NCI-H1105 (cell line): ENCODE results near the gene CLEC4C.

Source experiments
- DNase-seq: peaks from one replicate; lab custom pipeline; 2025; lab: John Stamatoyannopoulos, UW

The CLEC4C gene

DNA sequence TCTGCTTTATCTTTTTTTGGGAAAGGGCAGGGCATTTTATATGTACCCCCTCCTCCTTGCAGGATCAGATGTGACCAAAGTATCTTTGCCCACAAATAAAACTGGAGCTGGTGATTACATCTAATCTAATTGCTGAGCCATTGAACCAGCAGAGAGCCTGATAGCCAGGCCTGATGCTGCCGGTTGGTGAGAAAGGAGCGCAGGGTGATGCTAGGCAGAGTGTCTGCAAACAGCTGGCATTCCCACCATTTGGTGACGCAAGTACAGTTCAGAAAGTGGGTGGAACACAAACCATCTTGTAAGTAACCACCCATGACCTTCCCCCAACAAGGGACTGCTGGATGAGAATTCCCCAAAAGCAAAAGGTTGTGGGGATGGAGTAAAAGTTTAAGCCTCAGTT lies 23.2 kb downstream of the CLEC4C start:
- DNase-seq, result no peak

DNA sequence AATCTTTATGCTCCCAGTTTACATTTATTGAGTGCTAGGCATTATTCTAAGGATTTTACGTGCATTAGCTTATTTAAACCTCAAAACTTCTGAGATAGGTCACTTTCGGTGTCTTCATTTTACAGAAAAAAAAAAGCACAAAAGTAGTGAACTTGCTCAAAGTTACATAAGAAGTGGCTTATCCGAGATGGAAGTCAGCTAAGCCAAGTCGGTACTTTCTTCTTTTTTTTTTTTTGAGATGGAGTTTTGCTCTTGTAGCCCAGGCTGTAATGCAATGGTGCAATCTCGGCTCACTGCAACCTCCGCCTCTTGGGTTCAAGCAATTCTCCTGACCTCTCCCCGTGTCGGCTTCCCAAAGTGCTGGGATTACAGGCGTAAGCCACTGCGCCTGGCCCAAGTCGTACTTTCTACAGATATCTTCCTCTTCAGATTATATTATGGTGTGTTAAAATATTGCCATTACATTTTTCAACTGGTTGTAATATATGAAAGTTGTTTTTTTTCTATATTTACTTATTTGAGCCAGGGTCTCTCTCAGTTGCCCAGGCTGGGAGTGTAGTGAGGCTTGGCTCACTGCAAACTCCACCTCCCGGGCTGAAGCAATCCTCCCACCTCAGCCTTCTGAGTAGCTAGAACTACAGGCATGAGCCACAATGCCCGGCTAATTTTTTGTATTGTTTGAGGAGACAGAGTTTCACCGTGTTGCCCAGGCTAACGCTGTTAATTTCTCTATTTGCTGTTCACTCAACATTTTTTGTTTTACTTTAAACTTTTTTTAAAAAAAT lies 27.0 kb downstream of the CLEC4C start:
- no peak for DNase-seq

DNA sequence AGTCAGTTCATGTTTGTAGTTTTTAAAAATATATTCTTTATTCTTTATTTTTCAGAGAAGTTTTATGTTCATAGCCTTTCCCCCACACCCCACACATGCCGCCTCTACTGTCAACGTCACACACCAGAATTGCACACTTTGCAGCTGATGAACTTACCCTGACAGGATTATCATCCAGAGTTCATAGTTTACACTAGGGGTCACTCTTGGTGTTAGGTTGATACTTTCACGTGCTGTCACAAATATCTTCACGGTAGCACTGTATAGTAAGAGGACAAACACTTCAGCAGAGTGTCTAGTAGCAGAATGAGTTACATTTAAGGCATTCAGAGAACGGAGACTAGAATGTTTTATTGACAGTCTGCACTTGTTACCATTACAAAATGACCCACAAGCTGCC lies 30.8 kb downstream of the CLEC4C start:
- no peak for DNase-seq

DNA sequence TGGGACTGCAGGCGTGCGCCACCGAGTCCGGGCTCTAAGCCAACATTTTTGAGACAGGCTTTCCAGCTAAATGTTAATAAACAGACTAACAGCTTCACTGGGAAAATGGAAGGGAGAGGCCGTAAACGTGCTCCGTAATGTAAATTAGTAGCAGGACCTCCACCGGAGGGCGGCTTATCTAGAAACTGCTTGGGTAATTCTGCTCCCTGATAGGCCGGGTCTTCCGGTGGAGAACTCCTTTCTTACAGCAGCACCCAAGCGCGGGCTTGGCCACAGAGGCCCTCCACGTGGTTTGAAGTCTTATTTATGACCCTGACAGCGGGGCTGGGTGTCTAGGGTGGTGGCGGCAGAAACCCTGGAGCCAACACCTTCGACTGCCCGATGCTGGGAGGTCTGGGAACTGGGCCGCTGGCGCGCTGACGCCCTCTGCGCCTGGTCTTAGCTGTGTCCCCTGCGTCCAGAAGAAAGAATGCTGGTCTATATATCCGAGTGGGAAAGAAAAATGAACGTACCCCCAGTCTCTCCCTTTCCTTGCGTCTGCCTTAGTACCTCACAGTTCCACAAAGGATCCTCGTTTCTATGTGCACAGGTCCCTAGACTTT lies 34.2 kb downstream of the CLEC4C start:
- no peak for DNase-seq

DNA sequence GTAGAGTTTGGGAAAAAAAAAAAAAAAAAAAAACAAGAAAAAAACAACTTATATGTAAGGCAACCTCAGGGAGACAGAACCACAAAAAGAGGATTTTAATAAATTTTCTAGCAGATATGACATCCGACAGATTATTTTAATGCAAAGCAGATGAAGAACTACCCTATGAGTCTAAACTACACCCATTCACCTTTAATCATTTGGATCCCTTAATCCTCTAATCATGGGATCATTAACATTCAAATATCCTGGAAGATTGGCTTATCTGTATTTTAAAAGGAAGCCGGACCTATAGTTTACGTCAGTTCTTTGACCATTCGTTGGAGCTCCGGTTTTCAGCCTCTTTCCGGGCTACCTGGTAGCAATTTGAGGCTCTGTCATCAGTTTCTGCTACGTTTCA lies 36.0 kb downstream of the CLEC4C start, which contains the start of gene DPPA3:
DPPA3 (plus strand) TSS at position 301 of the 400 bp plus-strand sequence. CDS start 138 bp downstream, outside the sequence.
- no peak for DNase-seq

DNA sequence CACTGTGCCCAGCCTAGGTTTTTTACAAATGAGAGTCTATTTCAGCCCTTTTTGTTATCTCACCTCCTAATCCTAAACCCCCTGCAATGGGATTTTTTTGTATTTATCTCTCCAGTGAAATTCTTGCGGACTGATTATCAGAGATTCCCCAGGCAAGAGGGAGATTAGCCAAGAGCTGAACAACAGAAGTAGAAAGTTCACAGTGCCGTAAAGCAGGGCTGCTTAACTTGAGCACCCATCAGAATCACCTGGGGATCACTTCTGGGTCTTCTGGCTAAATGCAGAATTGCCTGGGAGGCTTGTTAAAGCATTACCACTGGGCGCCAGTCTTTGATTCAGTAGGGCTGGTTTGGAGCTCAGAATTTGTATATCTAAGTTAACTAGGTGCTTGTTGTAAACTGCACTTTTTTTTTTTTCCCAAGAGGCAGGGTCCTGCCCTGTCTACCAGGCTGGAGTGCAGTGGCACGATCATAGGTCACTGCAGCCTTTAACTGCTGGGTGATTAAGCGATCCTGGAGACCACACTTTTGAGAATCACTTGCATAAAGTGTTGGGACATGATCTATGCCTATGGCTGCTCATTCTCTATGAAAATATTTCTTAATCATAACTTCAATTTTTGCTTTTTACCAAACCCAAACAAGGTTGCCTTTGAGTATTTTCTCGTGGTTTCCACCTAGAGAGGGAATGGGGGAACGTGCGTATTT lies 37.1 kb downstream of the CLEC4C start:
- DNase-seq, result no peak

DNA sequence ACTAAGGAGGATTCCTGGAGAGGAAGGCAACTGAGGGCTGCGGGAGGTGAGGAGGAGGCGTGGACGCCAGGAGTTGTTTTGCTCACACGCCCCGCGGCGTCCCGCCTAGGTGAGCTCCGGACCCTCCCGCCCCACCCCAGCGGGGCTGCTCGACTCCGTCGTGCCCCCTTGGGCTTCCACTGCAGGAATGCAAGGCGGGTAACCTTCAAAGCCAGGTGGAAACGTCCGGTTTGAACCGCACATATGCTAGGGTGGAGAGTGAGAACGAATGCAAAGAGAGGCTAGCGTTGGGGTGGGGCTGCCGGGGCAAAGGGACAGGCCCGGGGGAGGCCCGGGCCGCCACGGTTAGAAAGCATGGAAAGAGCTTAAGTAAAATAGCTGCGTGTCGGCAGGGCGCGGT lies 41.3 kb downstream of the CLEC4C start:
- no peak for DNase-seq

DNA sequence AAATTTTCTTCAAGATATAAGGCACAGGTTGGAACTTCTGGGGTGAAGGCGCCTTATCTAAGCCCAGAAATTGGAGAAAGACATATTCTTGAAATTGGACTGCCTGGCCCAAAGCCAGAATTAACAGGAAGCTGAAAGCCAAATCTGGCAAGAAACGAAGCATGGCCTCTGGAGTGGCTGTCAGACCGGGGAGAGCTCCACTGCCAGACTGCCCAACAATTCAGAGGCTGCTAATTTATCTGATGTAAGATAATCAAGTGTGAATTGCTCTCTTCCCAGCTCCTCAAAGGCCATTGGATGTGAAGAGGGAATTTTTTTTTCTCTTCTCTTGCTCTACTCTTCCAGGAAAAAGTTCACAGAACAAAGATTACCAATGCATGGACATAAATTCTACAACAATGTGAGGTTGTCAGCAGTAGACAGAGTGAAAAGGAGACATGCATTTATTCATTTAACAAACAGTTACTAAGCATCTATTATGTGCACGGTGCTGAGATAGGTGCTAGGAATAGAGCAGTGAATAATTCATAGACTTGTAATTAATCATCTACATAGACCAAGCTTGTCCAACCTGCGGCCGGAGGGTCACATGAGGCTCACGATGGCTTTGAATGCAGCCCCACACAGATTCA lies 51.5 kb downstream of the CLEC4C start, which contains the start of gene GDF3:
GDF3 (minus strand) TSS at position 210 of the 632 bp plus-strand sequence; CDS start at position 163, 47 bp downstream.
- no peak for DNase-seq

DNA sequence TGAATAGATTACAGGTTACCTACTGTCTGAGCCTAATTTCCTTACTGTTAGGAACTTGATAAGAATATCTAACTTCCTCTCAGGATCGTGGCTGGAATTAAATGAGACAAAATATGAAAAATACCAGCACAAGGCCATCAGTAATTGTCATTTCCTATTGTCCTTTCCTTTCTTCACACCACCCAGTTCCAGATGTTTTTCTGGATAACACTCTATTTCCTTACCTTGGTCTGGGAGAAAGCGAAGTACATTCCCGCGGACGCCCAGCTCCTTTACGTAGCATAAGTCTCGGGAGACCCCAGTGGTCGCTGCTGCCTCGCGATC lies 52.0 kb downstream of the CLEC4C start:
- no peak for DNase-seq

DNA sequence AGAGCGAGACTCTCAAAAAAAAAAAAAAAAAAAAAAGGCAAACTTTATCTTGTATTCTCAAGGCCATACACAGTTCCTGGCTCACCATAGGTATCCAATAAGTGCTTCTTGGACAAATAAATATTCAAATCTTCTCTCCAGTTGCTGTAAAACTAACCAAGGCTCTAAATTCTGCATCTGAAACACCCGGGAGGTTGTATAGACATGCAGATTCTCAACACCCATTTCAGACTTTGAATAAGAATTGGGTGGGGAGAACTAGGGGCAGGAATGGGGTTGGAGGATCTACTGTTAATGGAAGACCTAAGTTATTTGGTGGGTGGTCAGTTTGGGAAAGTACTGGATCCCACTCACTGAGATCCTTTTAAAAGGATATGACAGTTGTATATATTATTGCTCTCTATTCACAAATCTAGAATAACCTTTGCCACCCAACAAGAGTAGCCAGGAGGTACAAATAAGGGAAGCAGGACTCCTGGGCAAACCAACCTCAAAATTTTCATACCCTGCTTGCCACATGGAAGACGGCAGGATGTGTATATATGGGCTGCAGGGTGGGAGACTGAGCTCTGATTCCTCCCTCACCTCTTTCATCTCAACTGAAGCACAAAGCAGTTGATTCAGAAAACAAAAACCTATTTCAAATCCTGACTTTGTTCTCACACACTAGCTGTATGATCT lies 52.5 kb downstream of the CLEC4C start:
- no peak for DNase-seq

DNA sequence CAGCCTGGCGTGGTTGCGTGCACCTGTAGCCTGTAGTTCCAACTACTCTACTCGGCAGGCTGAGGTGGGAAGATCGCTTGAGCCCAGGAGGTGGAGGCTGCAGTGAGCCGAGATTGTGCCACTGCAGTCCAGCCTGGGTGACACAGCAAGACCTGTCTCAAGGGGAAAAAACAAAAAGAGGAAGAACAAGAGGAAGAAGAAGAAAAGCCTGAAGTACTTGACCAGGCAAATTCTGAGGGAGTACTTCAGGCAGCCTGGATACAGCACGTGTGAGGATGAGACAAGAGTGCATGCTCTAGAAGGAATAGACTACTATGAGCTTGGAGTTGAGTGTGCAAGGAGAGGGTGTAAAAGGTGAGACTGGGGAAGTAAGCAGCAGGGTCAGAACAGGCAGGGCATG lies 53.4 kb downstream of the CLEC4C start:
- DNase-seq, result no peak

DNA sequence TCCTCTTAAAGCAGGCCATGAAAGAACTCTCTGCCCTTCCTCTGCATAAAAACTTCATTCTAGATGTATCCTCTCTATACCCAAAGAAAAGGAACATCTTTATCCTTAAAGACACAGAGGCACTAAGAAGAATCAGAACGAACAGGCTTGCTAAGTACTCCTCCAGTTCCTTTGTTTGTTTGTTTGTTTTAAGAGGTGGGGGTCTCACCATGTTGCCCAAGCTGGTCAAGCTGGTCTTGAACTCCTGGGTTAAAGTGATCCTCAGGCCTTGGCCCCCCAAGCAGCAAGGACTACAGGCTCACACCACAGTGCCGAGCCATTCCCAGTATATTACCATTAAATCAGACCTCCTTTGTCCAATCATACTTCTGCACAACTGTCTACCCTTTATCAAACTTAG lies 65.6 kb downstream of the CLEC4C start:
- no peak for DNase-seq
